PC-3 (cell line): ENCODE results near the gene TMEM44. TPM values are rescaled to one million over a fixed set of nuclear protein-coding genes. Genes with fewer than 3 reads are reported as not detected.

ENCODE experiments used
- ATAC-seq: fragments of 200-7000 bp; cut with Tn5 transposase; 2 replicates; pipeline ENCODE4 v1.9.1; 2020; ENCODE audit warnings: mild to moderate bottlenecking, moderate library complexity
- BruUV-seq: library from RNA; stranded (reverse); fragments of 400-500 nt; replicated peaks from 2 replicates; lab custom pipeline; 2021; lab: Mats Ljungman, UMichigan
- CTCF ChIA-PET: fragments of 300-600 bp; sonication (Branson Sonifier 250); formaldehyde crosslinking; loops from one replicate; lab custom pipeline; 2022; ENCODE audit warnings: antibody characterized with exemption; lab: Charles Lee
- POLR2A ChIA-PET: fragments of 300-600 bp; sonication (Branson Sonifier 250); formaldehyde crosslinking; loops from one replicate; lab custom pipeline; 2022; ENCODE audit warnings: antibody characterized with exemption; ENCODE audit not compliant: unreplicated experiment; lab: Charles Lee
- DNase-seq: peaks from one replicate; pipeline ENCODE4 v3.0.0-alpha.2; 2015
- H2AFZ ChIP-seq: fragments of 300-600 bp; sonication (generic); 2 replicates; pipeline ENCODE4 v1.6.0; 2016; ENCODE audit warnings: antibody characterized with exemption, low read length
- H3F3A ChIP-seq: fragments of 300-600 bp; sonication (generic); one replicate; pipeline ENCODE4 v1.6.0; 2017; ENCODE audit warnings: antibody characterized with exemption, low read length, control low read depth, mild to moderate bottlenecking; ENCODE audit not compliant: unreplicated experiment
- H3K27ac ChIP-seq: fragments of 300-600 bp; sonication (generic); 2 replicates; pipeline ENCODE4 v1.5.1; 2016; ENCODE audit warnings: mild to moderate bottlenecking, low read length
- H3K27me3 ChIP-seq: fragments of 300-600 bp; sonication (generic); 2 replicates; pipeline ENCODE4 v1.6.1; 2016; ENCODE audit warnings: low read length, mixed read lengths
- H3K36me3 ChIP-seq: fragments of 300-600 bp; sonication (generic); 2 replicates; pipeline ENCODE4 v1.6.1; 2016; ENCODE audit warnings: low read depth, mixed run types, low read length, mixed read lengths
- H3K4me1 ChIP-seq: fragments of 300-600 bp; sonication (generic); 2 replicates; pipeline ENCODE4 v1.5.1; 2016; ENCODE audit warnings: low read length; ENCODE audit not compliant: insufficient read depth
- H3K4me2 ChIP-seq: fragments of 300-600 bp; sonication (generic); 2 replicates; pipeline ENCODE4 v1.6.0; 2016; ENCODE audit warnings: low read length
- H3K4me3 ChIP-seq: fragments of 300-600 bp; sonication (generic); 2 replicates; pipeline ENCODE4 v1.5.1; 2016; ENCODE audit warnings: mild to moderate bottlenecking, low read length, mixed read lengths
- H3K79me2 ChIP-seq: fragments of 300-600 bp; sonication (generic); 2 replicates; pipeline ENCODE4 v1.6.1; 2017; ENCODE audit warnings: low read length, mixed read lengths
- H3K9ac ChIP-seq: fragments of 300-600 bp; sonication (generic); 2 replicates; pipeline ENCODE4 v1.6.0; 2016; ENCODE audit warnings: mild to moderate bottlenecking, low read length
- H3K9me2 ChIP-seq: fragments of 300-600 bp; sonication (generic); replicated peaks from 2 replicates; pipeline ENCODE4 v1.6.1; 2016; ENCODE audit warnings: mixed run types, low read length, mixed read lengths
- H3K9me3 ChIP-seq: fragments of 300-600 bp; sonication (generic); 2 replicates; pipeline ENCODE4 v1.6.1; 2016; ENCODE audit warnings: low read length, mixed read lengths
- H4K20me1 ChIP-seq: fragments of 300-600 bp; sonication (generic); 2 replicates; pipeline ENCODE4 v1.6.1; 2016; ENCODE audit warnings: low read length, mixed read lengths
- CTCF ChIP-seq: fragments of 300-600 bp; sonication (generic); conservative IDR thresholded peaks from 2 replicates; pipeline ENCODE4 v1.5.1; 2017; ENCODE audit warnings: antibody characterized with exemption, low read depth, mild to moderate bottlenecking, low read length
- EZH2 ChIP-seq: fragments of 300-600 bp; sonication (generic); IDR thresholded peaks from one replicate; pipeline ENCODE4 v1.6.1; 2017; ENCODE audit warnings: antibody characterized with exemption, mild to moderate bottlenecking, low read length; ENCODE audit not compliant: unreplicated experiment
- EZH2phosphoT487 ChIP-seq: fragments of 300-600 bp; sonication (generic); IDR thresholded peaks from 2 replicates; pipeline ENCODE4 v1.6.1; 2018; ENCODE audit warnings: mild to moderate bottlenecking, antibody characterized with exemption, low read length, borderline replicate concordance
- intact Hi-C: fragments of 100-400 bp; cut with micrococcal nuclease; formaldehyde crosslinking; loops from 2 replicates; pipeline ENCODE4 v1.9.0; 2023
- total RNA-seq: library from RNA; depleted of rRNA; stranded (reverse); fragments of >200 nt; gene quantifications from 2 replicates; pipeline ENCODE4 v1.2.3, GENCODE V29; 2014

The TMEM44 gene
- total RNA-seq, 1 experiment from 2014 or later, result 16.6 TPM

- ChIA-PET POLR2A (no interaction called here), CTCF (no interaction called here)
- no peak for ATAC-seq
- Histone ChIP-seq H3K4me1 (no peaks in the 10 kb centered on the region), H3K36me3 (peaks cover 73% of the 10 kb centered on the region), H3K27ac (no peak overlapping the region), H3K4me2 (no peak overlapping the region), H2AFZ (no peak overlapping the region), H3K9ac (no peak overlapping the region), H3K79me2 (0 out of 2 replicates have a peak, but pooled peaks cover 9% of the 10 kb centered on the region), H3F3A (no peaks in the 10 kb centered on the region), H3K9me2 (no peaks in the 10 kb centered on the region), H3K9me3 (no peaks in the 10 kb centered on the region), H4K20me1 (no peaks in the 10 kb centered on the region), H3K4me3 (no peak overlapping the region), H3K27me3 (no peaks in the 10 kb centered on the region)
- TF ChIP-seq EZH2 (no peak), CTCF (no peak), EZH2phosphoT487 (no peak)
- no TSS peak for BruUV-seq
- DNase-seq, result no peak
- intact Hi-C loops, result no loop called here
These were observed 28.7 kb upstream of the TMEM44 start for GRCh38 chr3:194661946-194662345.

- Histone ChIP-seq H3K27me3 (no peaks in the 10 kb centered on the region), H3K27ac (no peak overlapping the region), H3K4me2 (no peak overlapping the region), H3K9ac (no peak overlapping the region), H3K9me3 (no peaks in the 10 kb centered on the region), H4K20me1 (no peaks in the 10 kb centered on the region), H3K36me3 (peaks cover 70% of the 10 kb centered on the region), H3F3A (no peaks in the 10 kb centered on the region), H3K9me2 (no peaks in the 10 kb centered on the region), H3K4me1 (no peaks in the 10 kb centered on the region), H3K4me3 (no peak overlapping the region), H3K79me2 (0 out of 2 replicates have a peak, but pooled peaks cover 9% of the 10 kb centered on the region), H2AFZ (no peak overlapping the region)
- ATAC-seq, result no peak
- no TSS peak for BruUV-seq
- CTCF ChIA-PET, result no interaction called here
- intact Hi-C loops, result no loop called here
- DNase-seq, result no peak
- TF ChIP-seq EZH2phosphoT487 (no peak), CTCF (no peak), EZH2 (no peak)
- POLR2A ChIA-PET, result interaction anchor here (0.6 kb wide), 1 partner anchor 19 kb away, joined by 3 read pairs; no protein-coding TSS in a partner anchor
These were observed 28.2 kb upstream of the TMEM44 start for GRCh38 chr3:194661374-194661773.

GRCh38 chr3:194659778-194660177 is 26.6 kb upstream of the TMEM44 start:
- peaks cover 60% of the 10 kb centered on the region for H3K36me3 ChIP-seq
- no peak overlapping the region for H3K4me3 ChIP-seq
- H3K27me3 ChIP-seq, result no peaks in the 10 kb centered on the region
- ATAC-seq (no peak), DNase-seq (no peak)
- H3K9me2 ChIP-seq, result no peaks in the 10 kb centered on the region
- H3K9ac ChIP-seq, result no peak overlapping the region
- H3K4me1 ChIP-seq, result no peaks in the 10 kb centered on the region
- no peak overlapping the region for H3K27ac ChIP-seq
- no peaks in the 10 kb centered on the region for H3K9me3 ChIP-seq
- intact Hi-C loops, result no loop called here
- peaks cover 14% of the 10 kb centered on the region; the same call in 1 of the 2 replicates for H3K79me2 ChIP-seq
- ChIA-PET CTCF (no interaction called here), POLR2A (no interaction called here)
- TF ChIP-seq CTCF, result no peak
- no peak for TF ChIP-seq EZH2phosphoT487
- TF ChIP-seq EZH2, result no peak
- H3K4me2 ChIP-seq, result no peak overlapping the region
- no peak overlapping the region for H2AFZ ChIP-seq
- no peaks in the 10 kb centered on the region for H4K20me1 ChIP-seq
- BruUV-seq, result no TSS peak
- H3F3A ChIP-seq, result no peaks in the 10 kb centered on the region
